SK-N-MC (cell line): Measurements from ENCODE around the gene LCP2.

ENCODE experiments used
- DNase-seq: peaks from one replicate; pipeline ENCODE4 v3.0.0-alpha.2; 2011; ENCODE audit warnings: low read depth, low spot score
- H3K27ac ChIP-seq: fragments of 200-600 bp; sonication (generic); 2 replicates; pipeline ENCODE4 v1.5.1; 2016; ENCODE audit warnings: mixed run types
- H3K36me3 ChIP-seq: fragments of 200-600 bp; sonication (generic); 2 replicates; pipeline ENCODE4 v1.6.1; 2017; ENCODE audit warnings: antibody characterized with exemption, low read length, mixed read lengths; ENCODE audit not compliant: insufficient read depth
- H3K4me3 ChIP-seq: fragments of 200-600 bp; sonication (generic); 2 replicates; pipeline ENCODE4 v1.5.1; 2016
- H3K9ac ChIP-seq: fragments of 200-600 bp; sonication (generic); 2 replicates; pipeline ENCODE4 v1.8.0; 2017; ENCODE audit warnings: mixed run types, mixed read lengths; ENCODE audit not compliant: insufficient read length
- H3K9me3 ChIP-seq: fragments of 200-600 bp; sonication (generic); 2 replicates; pipeline ENCODE4 v1.6.1; 2017; ENCODE audit warnings: low read depth, mild to moderate bottlenecking, antibody characterized with exemption, low read length, moderate library complexity, mixed read lengths
- EZH2 ChIP-seq: fragments of 200-600 bp; sonication (generic); IDR thresholded peaks from one replicate; pipeline ENCODE4 v1.6.1; 2017; ENCODE audit warnings: antibody characterized with exemption
- FOXP2 ChIP-seq: optimal IDR thresholded peaks from 2 replicates; pipeline ENCODE3; 2011; ENCODE audit warnings: mild to moderate bottlenecking, moderate library complexity; ENCODE audit not compliant: insufficient read depth; ENCODE audit errors: extremely low read length, control extremely low read depth
- POLR2AphosphoS5 ChIP-seq: IDR thresholded peaks from 2 replicates; pipeline ENCODE4 v1.6.1; 2012; ENCODE audit warnings: mild to moderate bottlenecking, low read depth, low read length, borderline replicate concordance

The LCP2 gene

DNA sequence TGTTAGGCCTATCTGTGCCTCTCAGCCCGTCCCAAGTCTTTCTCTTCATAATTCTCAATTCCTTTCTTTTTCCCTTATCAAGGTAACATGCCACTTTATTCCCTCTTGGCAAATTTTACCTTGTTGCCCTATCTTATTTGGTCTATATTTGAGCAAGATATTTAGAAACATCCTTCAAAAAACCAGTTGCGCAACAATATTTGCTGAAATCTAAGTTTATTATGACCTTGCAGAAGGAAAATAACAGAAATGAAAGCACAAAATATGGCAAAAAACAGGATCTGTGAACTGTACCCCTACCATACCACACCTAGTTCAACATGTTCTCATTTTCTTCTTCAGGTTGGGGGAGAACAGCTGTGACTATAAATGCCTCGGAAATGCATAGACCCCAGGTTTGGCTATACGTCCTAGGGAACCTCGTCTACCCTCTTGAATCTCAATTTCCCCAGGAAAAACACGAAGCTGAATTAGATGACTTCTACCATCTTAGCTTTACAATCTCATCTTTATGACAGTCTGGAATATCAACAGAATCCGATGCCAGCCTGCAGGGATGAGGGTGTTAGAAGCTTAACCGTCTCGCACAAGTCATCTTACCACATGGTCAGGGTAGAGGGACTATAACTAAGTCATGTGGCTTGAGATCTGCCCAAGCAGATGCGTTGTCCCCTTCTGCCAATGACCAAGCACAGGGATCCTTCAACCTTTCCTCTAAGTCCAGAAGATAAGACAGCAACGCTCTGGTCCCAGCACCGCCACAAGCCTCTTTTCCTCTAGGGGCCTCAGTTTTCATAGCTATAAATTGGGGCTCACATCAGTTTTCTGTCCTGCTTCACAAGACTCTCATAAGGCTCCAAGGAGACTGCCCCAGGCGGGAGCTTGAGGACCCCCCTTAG, 1.3 kb downstream of the LCP2 start:
- Histone ChIP-seq H3K4me3 (no peak overlapping the region), H3K36me3 (no peaks in the 10 kb centered on the region), H3K27ac (no peak overlapping the region), H3K9me3 (no peaks in the 10 kb centered on the region), H3K9ac (no peak overlapping the region)
- TF ChIP-seq EZH2, result no peak
- no peak for TF ChIP-seq FOXP2
- no peak for TF ChIP-seq POLR2AphosphoS5
- no peak for DNase-seq

GRCh38 chr5:170294556-170294955, 3.0 kb downstream of the LCP2 start:
- DNase-seq, result no peak
- Histone ChIP-seq H3K9ac (no peak overlapping the region), H3K9me3 (no peaks in the 10 kb centered on the region), H3K4me3 (no peak overlapping the region), H3K27ac (no peak overlapping the region), H3K36me3 (no peaks in the 10 kb centered on the region)
- TF ChIP-seq FOXP2 (no peak), POLR2AphosphoS5 (no peak), EZH2 (no peak)

GRCh38 chr5:170294057-170294456, 3.5 kb downstream of the LCP2 start:
- Histone ChIP-seq H3K4me3 (no peak overlapping the region), H3K9ac (no peak overlapping the region)

GRCh38 chr5:170293273-170293672, 4.3 kb downstream of the LCP2 start:
- Histone ChIP-seq H3K9me3 (no peaks in the 10 kb centered on the region), H3K27ac (no peak overlapping the region), H3K36me3 (no peaks in the 10 kb centered on the region), H3K9ac (no peak overlapping the region), H3K4me3 (no peak overlapping the region)
- TF ChIP-seq POLR2AphosphoS5, result no peak
- TF ChIP-seq EZH2, result no peak
- no peak for TF ChIP-seq FOXP2
- no peak for DNase-seq

More at GRCh38 chr5:170294057-170294456, 3.5 kb downstream of the LCP2 start:
- H3K27ac ChIP-seq, result no peak overlapping the region
- no peaks in the 10 kb centered on the region for H3K36me3 ChIP-seq
- DNase-seq, result no peak
- H3K9me3 ChIP-seq, result no peaks in the 10 kb centered on the region
- no peak for TF ChIP-seq FOXP2
- TF ChIP-seq EZH2, result no peak
- TF ChIP-seq POLR2AphosphoS5, result no peak

- no peak for DNase-seq
- H3K9me3 ChIP-seq, result no peaks in the 10 kb centered on the region
- no peak overlapping the region for H3K27ac ChIP-seq
- no peaks in the 10 kb centered on the region for H3K36me3 ChIP-seq
- H3K4me3 ChIP-seq, result no peak overlapping the region
- TF ChIP-seq POLR2AphosphoS5 (no peak), FOXP2 (no peak), EZH2 (no peak)
- H3K9ac ChIP-seq, result no peak overlapping the region
These were observed 5.1 kb downstream of the LCP2 start for GRCh38 chr5:170292179-170293104.

DNA sequence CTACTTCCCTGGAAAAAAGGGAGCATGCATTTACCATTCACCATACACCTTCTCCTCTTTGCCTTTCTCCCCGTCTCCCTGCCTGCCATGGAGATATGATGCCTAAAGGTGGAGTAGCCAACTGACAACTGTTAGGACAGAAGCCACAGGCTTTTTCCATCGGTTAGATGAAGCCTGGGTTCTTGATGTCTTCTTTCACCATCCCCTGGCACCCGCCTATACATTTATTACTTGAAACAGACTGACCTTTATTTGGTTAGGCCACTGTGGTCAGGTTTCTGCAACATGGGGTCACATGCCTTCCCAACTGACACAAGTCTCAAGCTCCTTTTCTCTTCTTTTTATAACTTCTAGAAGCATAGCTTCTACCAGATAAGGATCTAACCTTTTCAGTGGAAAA, 7.1 kb downstream of the LCP2 start:
- H3K9me3 ChIP-seq, result no peaks in the 10 kb centered on the region
- no peak overlapping the region for H3K27ac ChIP-seq
- no peak overlapping the region for H3K9ac ChIP-seq
- no peak overlapping the region for H3K4me3 ChIP-seq
- TF ChIP-seq POLR2AphosphoS5 (no peak), FOXP2 (no peak), EZH2 (no peak)
- H3K36me3 ChIP-seq, result no peaks in the 10 kb centered on the region
- no peak for DNase-seq

DNA sequence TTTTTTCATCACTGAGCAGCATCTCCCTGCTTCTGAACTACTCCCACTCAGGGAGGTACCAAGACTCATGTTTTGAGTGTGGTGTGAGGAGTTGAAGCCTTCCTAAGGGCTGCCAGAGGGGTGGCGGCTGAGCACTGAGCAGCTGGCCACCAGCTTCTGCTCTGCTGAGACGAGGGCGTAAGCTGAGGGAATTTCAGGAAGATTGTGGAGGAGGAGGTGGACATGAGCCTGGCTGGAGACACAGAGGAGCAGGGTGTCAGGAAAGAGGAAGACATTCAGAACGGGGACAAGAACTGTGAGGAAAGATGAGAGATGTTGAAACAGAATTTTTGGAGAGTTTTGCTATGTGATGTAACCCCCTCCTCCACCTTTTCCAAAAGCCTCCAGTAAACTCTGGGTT, 7.8 kb downstream of the LCP2 start:
- Histone ChIP-seq H3K9ac (no peak overlapping the region), H3K4me3 (no peak overlapping the region), H3K9me3 (no peaks in the 10 kb centered on the region), H3K27ac (no peak overlapping the region), H3K36me3 (no peaks in the 10 kb centered on the region)
- TF ChIP-seq EZH2 (no peak), POLR2AphosphoS5 (no peak), FOXP2 (no peak)
- DNase-seq, result no peak

DNA sequence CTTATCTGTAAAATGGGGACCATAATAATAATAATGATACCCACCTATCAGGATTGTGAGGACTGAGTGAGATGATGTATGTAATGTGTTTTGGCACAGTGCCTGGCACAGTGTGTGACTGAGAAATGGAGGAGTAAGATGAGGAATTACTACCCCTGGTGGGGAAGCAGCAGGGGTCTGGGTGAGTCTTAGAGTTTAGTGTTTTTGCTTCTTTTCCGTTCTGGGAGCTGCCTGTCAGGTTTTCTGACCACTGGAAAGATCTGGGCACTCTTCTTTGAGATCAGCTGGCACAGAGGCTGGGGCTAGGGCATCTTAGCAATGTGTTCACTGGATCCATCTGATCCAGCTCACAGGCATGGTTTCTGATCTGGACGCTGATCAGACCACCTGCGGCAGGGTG, 8.5 kb downstream of the LCP2 start:
- H3K27ac ChIP-seq, result no peak overlapping the region
- DNase-seq, result no peak
- H3K4me3 ChIP-seq, result no peak overlapping the region
- no peak overlapping the region for H3K9ac ChIP-seq
- TF ChIP-seq POLR2AphosphoS5 (no peak), FOXP2 (no peak), EZH2 (no peak)
- no peaks in the 10 kb centered on the region for H3K36me3 ChIP-seq
- no peaks in the 10 kb centered on the region for H3K9me3 ChIP-seq
